SK-N-MC (cell line): ENCODE measurements around the gene JPH2.

Experiments
- EZH2 ChIP-seq: fragments of 200-600 bp; sonication (generic); IDR thresholded peaks from one replicate; pipeline ENCODE4 v1.6.1; 2017; ENCODE audit warnings: antibody characterized with exemption
- FOXP2 ChIP-seq: optimal IDR thresholded peaks from 2 replicates; pipeline ENCODE3; 2011; ENCODE audit warnings: mild to moderate bottlenecking, moderate library complexity; ENCODE audit not compliant: insufficient read depth; ENCODE audit errors: extremely low read length, control extremely low read depth
- POLR2AphosphoS5 ChIP-seq: IDR thresholded peaks from 2 replicates; pipeline ENCODE4 v1.6.1; 2012; ENCODE audit warnings: mild to moderate bottlenecking, low read depth, low read length, borderline replicate concordance

GRCh38 chr20:44223721-44224120, 36.7 kb upstream of the JPH2 start:
- TF ChIP-seq EZH2, result no peak
- no peak for TF ChIP-seq POLR2AphosphoS5
- TF ChIP-seq FOXP2, result no peak
